GM12865 (cell line): ENCODE measurements around the gene BRINP3.

Experiments
- DNase-seq: peaks from one replicate; pipeline ENCODE4 v3.0.0; 2010; ENCODE audit warnings: low read depth
- H3K4me3 ChIP-seq: 2 replicates; pipeline ENCODE4 v1.5.1; 2011; ENCODE audit warnings: mild to moderate bottlenecking, low read depth, low read length, control low read depth
- TF ChIP-seq, protein P1 (sequence below): IDR thresholded peaks from 2 replicates; pipeline ENCODE4 v1.5.1; 2011; ENCODE audit warnings: low read length, control low read depth, low read depth, inconsistent platforms; ENCODE audit not compliant: insufficient read depth; ENCODE audit errors: missing control alignments

BRINP3 gene

DNA sequence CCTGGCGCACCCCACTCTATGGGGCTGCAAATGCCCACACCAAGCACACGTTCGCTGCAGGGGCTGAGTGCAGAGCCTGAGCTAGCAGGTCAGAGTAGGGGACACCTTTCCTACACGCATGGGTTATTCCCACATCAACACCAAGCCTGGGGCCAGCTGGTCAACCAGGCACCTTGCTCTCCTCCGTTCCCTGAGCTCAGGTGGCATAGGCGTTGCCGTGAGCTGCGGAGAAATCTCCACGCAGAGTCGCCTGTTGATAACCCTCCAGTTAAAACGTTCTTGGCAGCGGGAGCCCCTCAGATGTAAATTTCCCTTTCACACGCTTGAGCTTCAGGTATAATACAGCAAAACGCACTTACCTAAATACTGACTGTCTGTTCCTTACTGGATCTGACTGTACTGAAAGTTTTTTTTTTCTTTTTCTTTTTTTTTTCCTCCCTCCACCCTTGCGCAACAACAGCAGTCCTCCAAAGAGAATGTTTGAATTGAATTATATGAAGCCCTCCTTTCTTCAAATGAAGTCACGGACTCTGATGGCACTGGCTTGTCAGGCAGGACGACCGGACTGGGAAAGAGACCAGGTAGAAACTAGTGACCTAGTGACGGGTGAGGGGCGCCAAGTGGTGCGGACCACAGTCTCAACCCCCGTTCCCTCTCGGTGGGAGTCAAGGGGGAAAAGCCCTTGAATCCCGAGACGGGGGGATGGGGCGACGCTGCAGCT lies 2.1 kb downstream of the BRINP3 start:
- H3K4me3 ChIP-seq, result no peak overlapping the region
- no peak for DNase-seq
- TF ChIP-seq, protein P1, sequence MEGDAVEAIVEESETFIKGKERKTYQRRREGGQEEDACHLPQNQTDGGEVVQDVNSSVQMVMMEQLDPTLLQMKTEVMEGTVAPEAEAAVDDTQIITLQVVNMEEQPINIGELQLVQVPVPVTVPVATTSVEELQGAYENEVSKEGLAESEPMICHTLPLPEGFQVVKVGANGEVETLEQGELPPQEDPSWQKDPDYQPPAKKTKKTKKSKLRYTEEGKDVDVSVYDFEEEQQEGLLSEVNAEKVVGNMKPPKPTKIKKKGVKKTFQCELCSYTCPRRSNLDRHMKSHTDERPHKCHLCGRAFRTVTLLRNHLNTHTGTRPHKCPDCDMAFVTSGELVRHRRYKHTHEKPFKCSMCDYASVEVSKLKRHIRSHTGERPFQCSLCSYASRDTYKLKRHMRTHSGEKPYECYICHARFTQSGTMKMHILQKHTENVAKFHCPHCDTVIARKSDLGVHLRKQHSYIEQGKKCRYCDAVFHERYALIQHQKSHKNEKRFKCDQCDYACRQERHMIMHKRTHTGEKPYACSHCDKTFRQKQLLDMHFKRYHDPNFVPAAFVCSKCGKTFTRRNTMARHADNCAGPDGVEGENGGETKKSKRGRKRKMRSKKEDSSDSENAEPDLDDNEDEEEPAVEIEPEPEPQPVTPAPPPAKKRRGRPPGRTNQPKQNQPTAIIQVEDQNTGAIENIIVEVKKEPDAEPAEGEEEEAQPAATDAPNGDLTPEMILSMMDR, result no peak

DNA sequence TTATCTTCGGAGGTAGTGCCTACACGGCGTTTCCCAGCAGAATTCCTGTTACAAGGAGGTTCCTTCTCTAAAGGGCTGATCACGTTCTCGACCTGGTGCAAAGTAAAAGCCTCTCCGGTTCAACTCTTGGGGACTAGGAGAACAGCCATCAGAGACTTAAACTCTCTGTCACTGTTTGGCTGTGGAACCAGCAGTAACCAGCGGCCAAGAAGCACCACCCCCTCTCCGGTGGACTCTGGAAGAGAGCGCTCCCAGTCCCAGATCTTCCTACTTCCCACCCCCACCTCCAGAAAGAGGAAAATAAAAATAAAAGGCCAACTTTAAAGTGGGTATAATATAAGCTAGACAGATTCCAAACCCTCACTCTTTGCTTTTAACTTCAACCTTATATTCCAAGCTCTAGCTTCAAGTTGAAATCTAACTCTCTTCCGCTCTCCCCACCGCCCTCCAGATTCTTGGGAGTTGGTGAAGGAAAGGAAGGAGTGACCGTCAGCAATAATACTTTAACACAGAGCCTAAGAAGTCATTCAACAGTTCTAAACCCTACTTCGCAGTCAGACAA lies 2.9 kb downstream of the BRINP3 start:
- no peak overlapping the region for H3K4me3 ChIP-seq
- DNase-seq, result no peak
- TF ChIP-seq, protein P1, result no peak

DNA sequence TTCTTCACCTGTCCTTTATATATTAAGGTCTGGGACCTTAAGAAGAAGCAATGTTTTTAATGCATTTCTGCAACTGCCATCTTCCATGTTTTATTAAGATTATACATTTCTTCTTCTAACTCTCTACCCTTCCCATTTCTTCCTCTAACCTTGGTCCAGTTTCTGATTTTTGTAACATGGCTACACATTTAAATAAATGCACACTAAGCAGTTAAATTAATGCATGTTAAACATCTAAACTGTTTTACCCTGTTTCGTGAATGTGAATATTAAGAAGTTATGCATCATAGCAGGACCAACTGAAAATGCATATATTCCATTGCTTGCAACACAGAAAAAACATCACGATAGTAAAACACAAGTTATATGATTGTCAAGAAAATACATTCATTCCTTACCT lies 3.7 kb downstream of the BRINP3 start:
- TF ChIP-seq, protein P1, result no peak
- DNase-seq, result no peak
- no peak overlapping the region for H3K4me3 ChIP-seq

DNA sequence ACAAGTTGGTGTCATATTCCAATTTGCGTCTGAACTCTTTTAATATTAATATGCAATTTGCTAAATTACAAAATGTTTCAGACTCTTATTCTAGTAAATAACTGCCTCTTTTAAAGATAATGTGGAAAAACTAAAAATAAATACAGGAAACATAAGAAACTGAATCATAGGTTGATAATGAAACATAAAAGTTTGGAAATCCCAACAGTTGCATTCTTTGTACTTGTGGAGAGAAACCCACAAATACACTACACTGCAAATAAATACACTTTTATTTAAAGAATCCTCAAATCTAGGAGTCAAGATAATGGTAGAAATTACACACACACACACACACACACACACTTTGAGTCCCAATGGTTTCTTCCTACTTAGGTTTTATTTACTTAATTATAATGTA lies 5.2 kb downstream of the BRINP3 start:
- DNase-seq, result no peak
- no peak overlapping the region for H3K4me3 ChIP-seq
- TF ChIP-seq, protein P1, result no peak

DNA sequence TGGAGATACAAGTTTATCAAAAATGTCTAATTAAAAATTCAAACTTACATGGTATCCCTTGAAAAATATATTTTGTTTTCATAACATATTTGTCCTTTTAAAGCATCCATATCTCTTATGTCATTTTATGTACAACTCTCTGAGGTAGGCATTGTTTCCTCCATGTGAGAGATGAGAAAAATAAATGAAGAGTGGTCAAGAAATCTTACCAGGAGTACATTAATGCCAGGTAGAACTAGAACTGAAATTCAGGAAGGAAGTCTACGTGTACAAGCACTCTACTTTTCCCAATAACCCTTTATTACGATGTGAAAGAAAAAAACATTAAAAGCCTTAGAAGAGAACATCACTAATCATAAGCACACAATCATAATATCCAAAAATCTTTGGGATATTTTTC lies 5.6 kb downstream of the BRINP3 start:
- no peak overlapping the region for H3K4me3 ChIP-seq
- no peak for DNase-seq
- TF ChIP-seq, protein P1, result no peak

DNA sequence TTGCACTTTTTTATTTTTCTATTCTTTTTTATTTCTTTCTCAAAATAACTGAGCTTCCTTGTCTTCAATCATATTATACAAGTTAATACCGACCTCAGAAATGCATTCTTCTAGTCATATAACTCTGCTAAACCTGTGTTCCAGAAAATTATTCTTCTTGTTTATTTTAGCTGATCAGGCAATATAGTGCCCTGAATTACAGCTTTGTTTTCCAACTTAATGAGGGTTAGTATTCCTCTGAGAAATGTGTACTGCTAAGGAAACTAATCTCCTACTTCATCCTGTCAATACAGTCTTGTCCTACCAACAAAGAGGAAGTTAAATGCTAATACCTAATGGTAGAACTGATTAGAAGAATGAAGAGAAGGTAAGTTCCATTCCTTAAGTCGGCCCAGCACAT lies 13.0 kb downstream of the BRINP3 start:
- TF ChIP-seq, protein P1, result no peak
- DNase-seq, result no peak
- H3K4me3 ChIP-seq, result no peak overlapping the region

DNA sequence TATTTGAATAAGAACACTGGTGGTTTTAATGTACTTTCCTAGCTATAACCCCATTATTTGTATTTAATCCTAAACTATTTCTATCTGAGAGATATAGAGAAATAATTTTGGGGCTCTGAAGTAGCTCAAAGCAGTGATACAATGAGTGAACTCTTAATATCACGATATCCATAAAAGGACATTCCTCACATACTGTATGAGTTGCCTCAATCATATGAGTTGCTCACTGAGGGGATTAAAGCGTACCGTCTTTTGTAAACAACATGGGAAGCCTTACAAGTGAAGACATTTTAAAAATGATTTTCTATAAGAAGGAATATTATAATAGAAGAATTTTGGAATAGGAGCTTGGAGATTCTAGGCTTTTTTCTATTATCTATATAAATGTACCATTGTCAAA lies 21.5 kb downstream of the BRINP3 start:
- no peak overlapping the region for H3K4me3 ChIP-seq
- no peak for DNase-seq
- TF ChIP-seq, protein P1, result no peak
